ENCODE results near the gene KCNJ3. TPM values are rescaled to one million over a fixed set of nuclear protein-coding genes. Genes with fewer than 3 reads are reported as not detected.

The KCNJ3 gene
- total RNA-seq, 1 experiment from 2014 or later, result not detected

DNA sequence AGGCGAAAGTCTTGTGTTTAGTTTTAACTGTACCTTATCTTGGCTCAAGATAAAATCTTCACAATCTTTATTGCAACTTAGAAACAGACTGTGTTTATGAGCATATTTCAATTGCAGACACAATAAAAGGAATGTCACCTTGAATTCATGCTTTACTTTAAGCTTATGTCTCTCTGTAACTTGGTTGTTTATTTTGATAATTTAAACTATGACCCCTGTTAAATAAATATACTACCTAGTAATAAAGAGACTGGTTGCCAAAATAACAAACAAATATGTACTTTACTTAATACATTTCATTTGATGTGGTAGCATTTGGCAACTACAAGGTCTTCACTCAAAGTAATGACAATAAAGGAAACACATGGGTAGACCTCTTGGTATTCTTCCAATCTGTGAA, 202.6 kb downstream of the KCNJ3 start:
- Histone ChIP-seq H3K27ac (ENCODE audit: low read depth, low read length, poor library complexity, severe bottlenecking) (no peak overlapping the region), H3K4me1 (ENCODE audit: insufficient read depth, low read length, poor library complexity, severe bottlenecking) (no peaks in the 10 kb centered on the region), H3K9me3 (ENCODE audit: low read depth, low read length, poor library complexity, severe bottlenecking) (no peaks in the 10 kb centered on the region), H3K4me3 (ENCODE audit: low read depth, low read length, poor library complexity, severe bottlenecking) (no peak overlapping the region), H3K36me3 (ENCODE audit: insufficient read depth, low read length, poor library complexity, severe bottlenecking) (no peaks in the 10 kb centered on the region), H3K27me3 (replicated peaks; ENCODE audit: insufficient read depth, low read depth, low read length, poor library complexity) (no peaks in the 10 kb centered on the region)
- TF ChIP-seq EZH2 (IDR thresholded peaks at IDR 0.05; ENCODE audit: borderline replicate concordance, low read depth, low read length, poor library complexity, severe bottlenecking) (no peak), CTCF (conservative IDR thresholded peaks at IDR 0.05; ENCODE audit: low read depth, low read length) (no peak)
- no peak for DNase-seq (ENCODE audit: low spot score)
- no TSS peak for BruUV-seq (replicated peaks)
- ChIA-PET CTCF (no interaction called here), POLR2A (ENCODE audit: low non-redundant PET) (no interaction called here)
- intact Hi-C loops (cut with micrococcal nuclease; ENCODE audit: unreplicated experiment), result no loop called here

Data from A673 (cell line).